C4-2B (cell line): ENCODE data around the gene TBRG1.

Experiments
- H3K27ac ChIP-seq: fragments of 450-650 bp; 2 replicates; pipeline ENCODE4 v1.5.1; 2017
- CTCF ChIP-seq: fragments of 450-650 bp; conservative IDR thresholded peaks from 2 replicates; pipeline ENCODE4 v1.5.1; 2017; ENCODE audit warnings: mild to moderate bottlenecking
- ZFX ChIP-seq: fragments of 450-650 bp; IDR thresholded peaks from 2 replicates; pipeline ENCODE4 v1.6.1; 2017

The TBRG1 gene

GRCh38 chr11:124638500-124638899, 15.8 kb downstream of the TBRG1 start:
- no peak for TF ChIP-seq CTCF
- TF ChIP-seq ZFX: no peak
- H3K27ac ChIP-seq: no peak overlapping the region

DNA sequence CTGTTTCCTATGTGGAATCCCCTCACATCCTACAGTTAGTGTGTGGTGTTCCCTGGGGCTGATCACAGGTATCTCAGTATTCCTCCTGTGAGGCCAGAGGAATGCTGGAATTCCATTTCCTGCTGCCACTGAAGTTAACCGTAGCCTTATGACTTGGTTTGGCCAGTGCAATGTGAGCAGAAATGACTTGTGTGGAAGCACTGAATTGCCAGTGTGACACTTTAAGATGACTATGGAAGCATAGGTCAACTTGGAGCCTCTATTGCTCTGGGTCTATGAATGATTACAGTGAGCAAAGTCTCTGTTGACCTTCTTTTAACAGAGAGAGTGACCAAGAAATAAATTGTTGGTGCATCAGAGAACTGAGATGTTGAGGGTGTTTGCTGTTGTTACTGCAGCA, 16.5 kb downstream of the TBRG1 start:
- H3K27ac ChIP-seq: no peak overlapping the region
- no peak for TF ChIP-seq ZFX
- no peak for TF ChIP-seq CTCF

DNA sequence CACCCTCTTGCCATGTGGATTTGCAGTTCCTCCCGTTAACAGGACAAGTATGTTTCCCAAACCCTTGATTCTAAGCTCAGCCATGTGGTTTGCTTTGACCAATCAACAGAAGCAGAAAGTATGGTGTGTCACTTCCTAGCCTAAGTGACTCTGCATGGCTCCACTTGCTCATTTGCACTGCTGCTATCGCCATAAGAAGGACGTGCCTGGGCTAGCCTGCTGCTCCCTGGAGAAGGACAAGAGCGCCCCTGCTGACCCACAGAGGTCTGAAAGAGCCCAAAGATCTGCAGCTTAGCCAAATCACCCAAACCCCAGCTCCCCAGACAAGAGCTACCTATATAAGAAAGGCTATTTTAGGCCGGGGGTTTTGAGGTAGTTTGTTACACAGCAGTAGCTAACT, 18.0 kb downstream of the TBRG1 start:
- no peak overlapping the region for H3K27ac ChIP-seq
- TF ChIP-seq CTCF: no peak; the same call in 1 of the 2 replicates
- TF ChIP-seq ZFX: no peak

DNA sequence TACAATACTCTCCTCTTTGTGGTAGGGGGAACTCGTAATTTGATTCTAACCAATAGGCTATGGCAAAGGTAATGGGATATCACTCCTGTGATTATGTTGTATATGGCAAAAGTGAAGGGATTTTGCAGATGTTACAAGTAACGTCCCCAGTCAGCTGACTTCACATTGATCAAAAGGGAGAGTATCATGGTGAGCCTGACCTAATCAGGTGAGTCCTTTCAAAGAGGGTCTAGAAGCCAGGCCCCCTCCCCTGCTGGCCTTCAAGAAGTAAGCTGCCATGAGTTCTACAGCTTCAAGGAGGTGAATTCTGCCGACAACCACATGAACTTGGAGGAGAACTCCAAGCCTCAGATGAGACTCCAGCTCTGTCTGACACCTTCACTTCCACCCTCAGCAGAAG, 20.0 kb downstream of the TBRG1 start:
- H3K27ac ChIP-seq: no peak overlapping the region
- TF ChIP-seq ZFX (no peak), CTCF (no peak)

DNA sequence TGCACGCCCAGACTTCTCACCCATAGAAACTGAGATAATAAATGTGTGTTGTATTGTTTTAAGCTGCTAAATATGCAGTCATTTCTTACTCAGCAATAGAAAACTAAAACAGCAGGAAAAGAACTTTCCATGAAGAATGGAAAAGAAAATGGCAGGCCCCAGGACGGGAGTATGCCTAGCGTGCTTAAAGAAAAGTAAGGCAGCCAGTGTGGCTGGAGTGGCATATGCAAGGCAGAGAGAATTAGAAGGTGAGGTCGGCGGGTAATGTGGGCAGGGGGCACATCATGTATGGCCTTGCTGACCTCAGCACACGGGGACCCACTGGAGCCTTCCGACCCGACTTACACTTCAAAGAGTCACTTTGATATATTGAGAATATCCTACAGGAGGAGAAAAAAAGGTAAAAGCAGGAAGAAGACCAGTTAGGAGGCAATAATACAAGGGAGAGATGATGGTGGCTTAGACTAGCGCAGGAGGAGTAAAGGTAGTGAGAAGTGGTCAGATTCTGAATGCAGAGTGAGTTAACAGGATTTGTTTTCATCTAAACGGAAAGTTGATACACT, 20.5 kb downstream of the TBRG1 start:
- no peak for TF ChIP-seq ZFX
- TF ChIP-seq CTCF: no peak
- H3K27ac ChIP-seq: no peak overlapping the region

DNA sequence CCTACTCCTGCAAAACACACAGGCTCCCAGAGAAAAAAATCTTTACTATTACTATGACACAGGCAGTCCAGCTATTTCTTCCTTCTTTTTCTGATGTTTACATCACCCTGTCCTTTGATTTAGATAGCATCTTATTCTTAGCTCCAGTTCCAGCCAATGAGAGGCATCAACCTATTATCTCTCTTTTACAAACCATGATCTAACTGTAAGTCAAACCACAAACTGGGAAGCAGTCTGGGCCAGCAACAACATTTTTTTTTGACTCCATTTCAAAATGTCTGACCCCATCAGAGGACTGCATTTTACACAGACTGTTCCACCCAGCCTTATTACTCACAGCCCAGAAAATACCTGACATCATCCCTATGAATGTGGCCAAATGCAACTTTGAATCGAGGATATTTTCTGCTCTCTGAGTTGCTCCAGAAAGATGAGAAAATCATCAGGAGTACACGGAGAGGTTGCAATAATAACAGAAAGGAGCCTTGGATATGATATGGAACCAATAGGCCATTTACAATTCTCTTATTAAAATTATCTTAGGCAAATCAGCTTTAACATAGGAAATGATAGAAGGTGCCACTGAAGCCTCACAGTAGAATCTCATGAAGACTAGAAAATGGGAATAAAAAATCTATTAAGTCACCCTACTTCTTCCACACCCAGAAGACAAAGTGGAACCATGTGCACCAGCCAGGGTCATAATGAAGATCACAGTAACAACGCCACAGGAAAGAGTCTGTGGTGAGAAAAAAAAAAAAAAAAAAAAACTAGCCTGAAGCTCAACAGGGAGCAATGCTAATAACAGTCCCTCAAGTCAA, 21.2 kb downstream of the TBRG1 start:
- TF ChIP-seq ZFX (no peak), CTCF (no peak)
- no peak overlapping the region for H3K27ac ChIP-seq

DNA sequence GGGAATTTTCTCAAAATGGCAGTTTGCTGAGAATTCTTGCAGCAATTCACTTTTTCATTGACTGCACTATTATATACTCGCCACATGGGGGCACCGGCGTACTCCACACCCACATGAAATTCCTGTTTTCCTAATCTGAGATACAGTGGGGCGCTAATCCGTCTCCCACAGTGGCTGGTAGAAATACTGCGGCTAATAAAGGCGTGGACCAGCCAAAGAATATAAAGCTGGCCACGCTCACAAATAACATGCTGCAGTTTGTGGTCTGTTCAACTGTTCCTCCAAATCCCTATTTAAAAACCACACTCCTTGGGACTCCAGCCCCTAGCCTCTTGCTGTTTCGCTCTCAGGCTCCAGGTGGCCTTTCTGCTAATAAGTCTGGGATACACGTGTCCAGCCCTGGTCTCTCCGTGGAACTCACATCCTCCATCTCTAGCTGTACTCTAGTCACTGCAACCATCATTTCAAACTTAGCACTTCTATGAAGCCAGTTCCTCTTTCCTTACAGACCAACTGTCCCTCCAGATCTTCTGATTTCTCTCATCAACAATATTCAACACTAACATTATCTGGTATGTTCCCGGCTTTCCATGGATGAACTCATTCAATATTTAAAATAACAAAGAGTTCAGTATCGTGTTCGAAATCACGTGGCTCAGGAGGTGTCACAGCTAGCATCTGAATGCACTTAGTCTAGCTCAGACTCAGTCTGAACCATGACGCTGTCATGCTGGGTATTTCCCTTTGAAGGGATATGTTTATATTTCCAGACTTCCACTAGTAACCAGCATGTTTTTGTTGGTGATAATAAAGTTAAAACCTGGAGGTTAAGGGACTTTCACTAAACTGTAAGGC, 22.0 kb downstream of the TBRG1 start:
- H3K27ac ChIP-seq: no peak overlapping the region
- TF ChIP-seq ZFX (no peak), CTCF (peak; percentile 96)
